Thyroid gland (tissue), 4 donors: ENCODE measurements around the gene PHB1. TPM values are rescaled to one million over a fixed set of nuclear protein-coding genes. Genes with fewer than 3 reads are reported as not detected.

Experiments
- DNase-seq, 2 donors: peaks; one replicate each; pipeline ENCODE4 v3.0.0-alpha.2; 2019
- H3K27ac ChIP-seq, 3 donors: fragments of 200-600 bp; sonication (generic); 1 replicate in 2 of 3; 2 replicates in 1 of 3; pipeline ENCODE4 v1.5.1; 2016 to 2019; ENCODE audit warnings: mild to moderate bottlenecking in 1 of 3, moderate library complexity in 1 of 3
- H3K27me3 ChIP-seq: fragments of 200-600 bp; sonication (generic); one replicate; pipeline ENCODE4 v1.5.1; 2019
- H3K36me3 ChIP-seq, 2 donors: fragments of 200-600 bp; sonication (generic); one replicate each; pipeline ENCODE4 v1.5.1; 2016 to 2019
- H3K4me1 ChIP-seq, 2 donors: fragments of 200-600 bp; sonication (generic); one replicate each; pipeline ENCODE4 v1.5.1; 2017 to 2019
- H3K4me3 ChIP-seq, 3 donors: fragments of 200-600 bp; sonication (generic); replicated peaks in 1 of 3; 1 replicate in 2 of 3; 2 replicates in 1 of 3; pipeline ENCODE4 v1.5.1; 2016; ENCODE audit warnings: mild to moderate bottlenecking in 1 of 3
- H3K9me3 ChIP-seq: fragments of 200-600 bp; sonication (generic); one replicate; pipeline ENCODE4 v1.5.1; 2017
- CTCF ChIP-seq, 6 experiments: fragments of 200-600 bp in 3 of 6; fragments of 450-650 bp in 3 of 6; sonication (generic) in 3 of 6; IDR thresholded peaks; one replicate each; pipeline ENCODE4 v1.5.1; 2016 to 2019; ENCODE audit warnings: antibody characterized with exemption in 6 of 6, mild to moderate bottlenecking in 2 of 6, inconsistent platforms in 1 of 6, moderate library complexity in 1 of 6
- POLR2A ChIP-seq, 2 donors: fragments of 450-650 bp; IDR thresholded peaks; one replicate each; pipeline ENCODE4 v1.6.1; 2017; ENCODE audit warnings: antibody characterized with exemption in 2 of 2, mild to moderate bottlenecking in 2 of 2, moderate library complexity in 1 of 2
- WGBS, 2 donors: methylation state at CpG; one replicate each; pipeline ENCODE4 v1.1.5; 2017; 5-methylcytosine and 5-hydroxymethylcytosine counted together
- intact Hi-C: fragments of 100-400 bp; cut with DNase I; formaldehyde crosslinking; loops from one replicate; pipeline ENCODE4 v1.15.1; 2023
- total RNA-seq, 4 donors: library from RNA; depleted of rRNA; stranded (reverse); fragments of >200 nt; gene quantifications; one replicate each; pipeline ENCODE4 v1.2.3, GENCODE V29; 2016

Gene PHB1
- total RNA-seq, 4 donors from 2014 or later, result 77.5 to 129 (median 103) TPM

GRCh38 chr17:49388692-49389513, 25.8 kb downstream of the PHB1 start:
- Histone ChIP-seq H3K27ac (no peak overlapping the region), H3K4me3 (no peak overlapping the region), H3K36me3 (no peaks in the 10 kb centered on the region), H3K4me1 (no peaks in the 10 kb centered on the region), H3K9me3 (no peaks in the 10 kb centered on the region), H3K27me3 (no peaks in the 10 kb centered on the region)
- WGBS, 2 donors, result 86 to 93% methylated on average over 8 of the region's 8 CpGs
- no peak for TF ChIP-seq CTCF (IDR thresholded peaks at IDR 0.05)
- no peak for TF ChIP-seq POLR2A (IDR thresholded peaks at IDR 0.05)
- intact Hi-C loops, result no loop called here
- DNase-seq, result no peak

- DNase-seq, result no peak
- intact Hi-C loops, result no loop called here
- no peaks in the 10 kb centered on the region for H3K36me3 ChIP-seq
- 83 to 88% methylated on average over 6 of the region's 6 CpGs for WGBS, 2 donors
- no peak for TF ChIP-seq CTCF (IDR thresholded peaks at IDR 0.05)
- no peak for TF ChIP-seq POLR2A (IDR thresholded peaks at IDR 0.05)
- no peaks in the 10 kb centered on the region for H3K9me3 ChIP-seq
- H3K4me1 ChIP-seq, result no peaks in the 10 kb centered on the region
- H3K27me3 ChIP-seq, result no peaks in the 10 kb centered on the region
- H3K27ac ChIP-seq, result no peak overlapping the region
- H3K4me3 ChIP-seq, result no peak overlapping the region
Observed at GRCh38 chr17:49388290-49388640, 26.4 kb downstream of the PHB1 start.

- intact Hi-C loops, result no loop called here
- H3K9me3 ChIP-seq, result no peaks in the 10 kb centered on the region
- no peak for DNase-seq
- H3K4me3 ChIP-seq, result no peak overlapping the region
- no peaks in the 10 kb centered on the region for H3K4me1 ChIP-seq
- H3K27me3 ChIP-seq, result no peaks in the 10 kb centered on the region
- TF ChIP-seq CTCF (IDR thresholded peaks at IDR 0.05), result no peak
- no peak for TF ChIP-seq POLR2A (IDR thresholded peaks at IDR 0.05)
- no peaks in the 10 kb centered on the region for H3K36me3 ChIP-seq
- WGBS, 2 donors, result 83 to 84% methylated on average over 11 of the region's 11 CpGs
- no peak overlapping the region for H3K27ac ChIP-seq
Observed at GRCh38 chr17:49387498-49388289, 27.0 kb downstream of the PHB1 start.

- no peak for DNase-seq
- H3K4me1 ChIP-seq, result no peaks in the 10 kb centered on the region
Observed at GRCh38 chr17:49386373-49386772, 28.3 kb downstream of the PHB1 start.

More at GRCh38 chr17:49386373-49386772, 28.3 kb downstream of the PHB1 start:
- TF ChIP-seq POLR2A (IDR thresholded peaks at IDR 0.05), result no peak
- no peak for TF ChIP-seq CTCF (IDR thresholded peaks at IDR 0.05)
- WGBS, 2 donors, result 92 to 96% methylated on average over 10 of the region's 10 CpGs
- intact Hi-C loops, result no loop called here
- no peak overlapping the region for H3K27ac ChIP-seq
- no peaks in the 10 kb centered on the region for H3K36me3 ChIP-seq
- no peaks in the 10 kb centered on the region for H3K9me3 ChIP-seq
- H3K4me3 ChIP-seq, result no peak overlapping the region
- H3K27me3 ChIP-seq, result no peaks in the 10 kb centered on the region
